H1 (cell line): Measurements from ENCODE around the gene DAND5. TPM values are rescaled to one million over a fixed set of nuclear protein-coding genes. Genes with fewer than 3 reads are reported as not detected.

Experiments used
- NRF1 ChIP-seq: IDR thresholded peaks from 2 replicates; pipeline ENCODE4 v1.6.1; 2011; ENCODE audit warnings: mild to moderate bottlenecking, low read depth, low read length, improper control_type of control experiment
- RXRA ChIP-seq: IDR thresholded peaks from 2 replicates; pipeline ENCODE4 v1.6.1; 2011; ENCODE audit warnings: low read depth, mild to moderate bottlenecking, low read length, moderate library complexity; ENCODE audit not compliant: insufficient read depth
- polyA plus RNA-seq, 7 experiments: library from polyadenylated mRNA; depleted of rRNA in 3 of 7; stranded (reverse) in 5 of 7; unstranded in 2 of 7; fragments of >200 nt in 5 of 7; fragments of 200-250 nt in 2 of 7; gene quantifications; 1 replicate in 5 of 7; 2 replicates in 1 of 7; 4 replicates in 1 of 7; pipeline versions ENCODE4 v1.2.1 to v1.2.3, GENCODE V29; 2011 to 2013; ENCODE audit warnings: missing spikeins in 2 of 7, mixed read lengths in 2 of 7
- total RNA-seq: library from RNA; stranded (reverse); fragmentation: NEBNext Ultra II Directional; extraction: Animal tissue kit (Norgen Biotek cat#: 25700); gene quantifications from 2 replicates; pipeline ENCODE4 v1.2.1, GENCODE V29; 2021

Gene DAND5
- total and polyA plus RNA-seq, 2 of the 8 experiments (the other 6 are each of a cell fraction or from before 2014, with no cell fraction given): 0.14 to 0.17 TPM

GRCh38 chr19:13022111-13022858 lies 52.9 kb downstream of the DAND5 start (continued):
- TF ChIP-seq RXRA (no peak), NRF1 (no peak)
